Pancreas (tissue), 10 donors: ENCODE measurements around the gene NME8. TPM values are rescaled to one million over a fixed set of nuclear protein-coding genes. Genes with fewer than 3 reads are reported as not detected.
A peak's percentile ranks its signal among the peaks of the same experiment; 100 is the strongest.

ENCODE experiments used
- ATAC-seq, 4 donors: fragments of 200-7000 bp; cut with Tn5 transposase; one replicate each; pipeline versions ENCODE4 v1.8.0 to v1.9.1; 2020; ENCODE audit warnings: mild to moderate bottlenecking in 4 of 4, moderate library complexity in 4 of 4
- DNase-seq, 6 donors: peaks; one replicate each; pipeline ENCODE4 v3.0.0-alpha.2; 2020
- FAIRE-seq: peaks from 2 replicates; lab custom pipeline; 2012; peaks lifted over from hg19 to GRCh38; lab: Jason Lieb, UNC
- H3K27ac ChIP-seq, 4 donors: fragments of 200-600 bp; sonication (generic); 1 replicate in 3 of 4; 2 replicates in 1 of 4; pipeline versions ENCODE4 v1.5.0 to v1.8.0; 2020
- H3K27me3 ChIP-seq, 4 donors: fragments of 200-600 bp; one replicate each; pipeline ENCODE4 v1.8.0; 2021
- H3K36me3 ChIP-seq, 3 donors: fragments of 200-600 bp; sonication (generic) in 1 of 3; one replicate each; pipeline versions ENCODE4 v1.5.0 to v1.8.0; 2020 to 2021
- H3K4me1 ChIP-seq, 3 donors: fragments of 200-600 bp; one replicate each; pipeline ENCODE4 v1.8.0; 2021
- H3K4me3 ChIP-seq, 4 donors: fragments of 200-600 bp; sonication (generic) in 2 of 4; one replicate each; pipeline versions ENCODE4 v1.5.0 to v1.8.0; 2020 to 2021
- H3K9me3 ChIP-seq, 4 donors: fragments of 200-600 bp; one replicate each; pipeline ENCODE4 v1.8.0; 2021
- WGBS, 2 donors: extraction: QIAGEN DNeasy Blood & Tissue Kit; methylation state at CpG; one replicate each; pipeline ENCODE4 v1.1.7; 2013; 5-methylcytosine and 5-hydroxymethylcytosine counted together
- intact Hi-C, 3 donors: fragments of 100-400 bp; cut with DNase I; formaldehyde crosslinking; loops; one replicate each; pipeline versions ENCODE4 v1.11.1 to v1.14.2; 2022
- polyA plus RNA-seq, 2 donors: library from polyadenylated mRNA; stranded (reverse); fragments of 200-250 nt; gene quantifications; one replicate each; pipeline ENCODE4 v1.2.3, GENCODE V29; 2013
- total RNA-seq, 6 donors: library from RNA; stranded (reverse); fragmentation: NEBNext Ultra II Directional in 4 of 6; extraction: Animal tissue kit (Norgen Biotek cat#: 25700) in 4 of 6; gene quantifications; one replicate each; pipeline versions ENCODE4 v1.2.1 to v1.2.4, GENCODE V29; 2021 to 2023
- TF ChIP-seq, protein P1 (sequence below), 4 donors: fragments of 200-600 bp; sonication (generic) in 3 of 4; IDR thresholded peaks; one replicate each; pipeline versions ENCODE4 v1.5.0 to v1.8.0; 2021; ENCODE audit warnings: antibody characterized with exemption in 4 of 4
- donor health status: healthy with polysubstance abuse.
- donor health status: DM: no; HTN: no; CAD: no; lungs with moderate emphysema.
- donor health status: DM: no; HTN: no; CAD: no.
- donor health status: control.
- donor health status: control.
- donor health status: Bipolar disorder and iron deficiency.
- donor health status: DM: yes; HTN: yes; CAD: no.
- donor health status: DM: no; HTN: no; CAD: no.
- donor health status: DM: no; HTN: no; CAD: no.
- donor health status: DM: yes; HTN: yes; CAD: no.

Gene NME8
- total and polyA plus RNA-seq, 8 donors = not detected

DNA sequence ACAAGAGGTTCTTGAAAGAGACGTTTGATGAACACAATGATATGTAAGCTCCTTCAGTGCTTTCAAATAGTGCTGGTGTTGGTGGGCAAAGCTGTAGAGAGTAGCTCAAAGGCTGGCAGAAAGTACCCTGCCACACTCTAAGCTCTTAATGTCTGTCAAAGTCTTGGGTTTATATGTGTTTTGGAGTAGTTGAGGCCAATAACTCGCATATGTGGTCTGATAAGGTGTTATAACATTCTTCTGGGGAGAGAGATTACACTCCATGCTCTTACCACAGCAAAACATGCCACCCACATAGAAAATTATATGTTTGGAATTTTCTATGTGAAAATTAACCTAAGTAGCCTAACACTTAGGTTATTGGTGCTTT lies 30.8 kb upstream of the NME8 start:
- 48 to 51% methylated on average over 2 of the region's 2 CpGs for WGBS, 2 donors
- Histone ChIP-seq H3K36me3 (no peaks in the 10 kb centered on the region), H3K27me3 (no peaks in the 10 kb centered on the region), H3K27ac (no peak overlapping the region), H3K9me3 (no peaks in the 10 kb centered on the region), H3K4me3 (no peak overlapping the region), H3K4me1 (no peaks in the 10 kb centered on the region)
- FAIRE-seq (no peak), DNase-seq (no peak), ATAC-seq (no peak)
- intact Hi-C loops = no loop called here
- TF ChIP-seq, protein P1, sequence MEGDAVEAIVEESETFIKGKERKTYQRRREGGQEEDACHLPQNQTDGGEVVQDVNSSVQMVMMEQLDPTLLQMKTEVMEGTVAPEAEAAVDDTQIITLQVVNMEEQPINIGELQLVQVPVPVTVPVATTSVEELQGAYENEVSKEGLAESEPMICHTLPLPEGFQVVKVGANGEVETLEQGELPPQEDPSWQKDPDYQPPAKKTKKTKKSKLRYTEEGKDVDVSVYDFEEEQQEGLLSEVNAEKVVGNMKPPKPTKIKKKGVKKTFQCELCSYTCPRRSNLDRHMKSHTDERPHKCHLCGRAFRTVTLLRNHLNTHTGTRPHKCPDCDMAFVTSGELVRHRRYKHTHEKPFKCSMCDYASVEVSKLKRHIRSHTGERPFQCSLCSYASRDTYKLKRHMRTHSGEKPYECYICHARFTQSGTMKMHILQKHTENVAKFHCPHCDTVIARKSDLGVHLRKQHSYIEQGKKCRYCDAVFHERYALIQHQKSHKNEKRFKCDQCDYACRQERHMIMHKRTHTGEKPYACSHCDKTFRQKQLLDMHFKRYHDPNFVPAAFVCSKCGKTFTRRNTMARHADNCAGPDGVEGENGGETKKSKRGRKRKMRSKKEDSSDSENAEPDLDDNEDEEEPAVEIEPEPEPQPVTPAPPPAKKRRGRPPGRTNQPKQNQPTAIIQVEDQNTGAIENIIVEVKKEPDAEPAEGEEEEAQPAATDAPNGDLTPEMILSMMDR (IDR thresholded peaks at IDR 0.05) = no peak

DNA sequence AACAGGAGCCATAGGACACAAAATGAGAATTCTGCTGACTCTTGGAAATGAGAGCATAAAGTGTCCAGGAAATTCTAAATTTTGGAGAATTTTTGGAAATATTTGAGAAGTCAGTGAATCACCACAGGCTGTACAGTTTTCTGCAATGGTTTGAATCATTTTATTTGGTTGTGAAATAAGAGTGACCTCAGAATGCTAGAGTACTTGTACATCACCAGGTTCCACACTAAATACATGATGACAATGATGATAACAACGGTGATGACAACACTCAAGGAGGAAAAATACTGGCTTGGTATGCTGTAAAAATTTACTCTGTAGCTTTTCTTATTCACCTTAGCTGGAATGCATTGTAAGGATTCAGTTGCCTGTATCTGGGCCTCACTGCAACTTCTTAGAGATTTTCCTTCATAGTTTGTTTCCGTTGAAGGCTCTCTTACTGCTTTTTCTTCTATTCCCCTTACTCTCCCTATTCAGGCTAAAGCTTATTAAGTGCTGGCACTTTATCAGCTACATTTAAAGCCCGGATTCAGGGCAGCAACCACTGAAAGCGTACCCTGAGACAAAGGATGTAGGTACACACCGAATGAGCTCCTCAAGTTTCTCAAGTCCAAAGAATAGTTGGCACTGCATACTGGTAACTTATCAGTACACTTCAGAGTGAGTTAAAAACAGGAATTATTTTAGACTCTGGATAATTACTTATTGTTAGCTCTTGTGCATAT lies 30.2 kb upstream of the NME8 start:
- 61 to 74% methylated on average over 5 of the region's 5 CpGs for WGBS, 2 donors
- intact Hi-C loops = no loop called here
- Histone ChIP-seq H3K27ac (no peak overlapping the region), H3K4me3 (no peak overlapping the region), H3K36me3 (no peaks in the 10 kb centered on the region), H3K9me3 (no peaks in the 10 kb centered on the region), H3K27me3 (no peaks in the 10 kb centered on the region), H3K4me1 (no peaks in the 10 kb centered on the region)
- FAIRE-seq (no peak), ATAC-seq (peak in 1 of 4 donors; percentile 22), DNase-seq (no peak)
- TF ChIP-seq, protein P1 (IDR thresholded peaks at IDR 0.05) = no peak

DNA sequence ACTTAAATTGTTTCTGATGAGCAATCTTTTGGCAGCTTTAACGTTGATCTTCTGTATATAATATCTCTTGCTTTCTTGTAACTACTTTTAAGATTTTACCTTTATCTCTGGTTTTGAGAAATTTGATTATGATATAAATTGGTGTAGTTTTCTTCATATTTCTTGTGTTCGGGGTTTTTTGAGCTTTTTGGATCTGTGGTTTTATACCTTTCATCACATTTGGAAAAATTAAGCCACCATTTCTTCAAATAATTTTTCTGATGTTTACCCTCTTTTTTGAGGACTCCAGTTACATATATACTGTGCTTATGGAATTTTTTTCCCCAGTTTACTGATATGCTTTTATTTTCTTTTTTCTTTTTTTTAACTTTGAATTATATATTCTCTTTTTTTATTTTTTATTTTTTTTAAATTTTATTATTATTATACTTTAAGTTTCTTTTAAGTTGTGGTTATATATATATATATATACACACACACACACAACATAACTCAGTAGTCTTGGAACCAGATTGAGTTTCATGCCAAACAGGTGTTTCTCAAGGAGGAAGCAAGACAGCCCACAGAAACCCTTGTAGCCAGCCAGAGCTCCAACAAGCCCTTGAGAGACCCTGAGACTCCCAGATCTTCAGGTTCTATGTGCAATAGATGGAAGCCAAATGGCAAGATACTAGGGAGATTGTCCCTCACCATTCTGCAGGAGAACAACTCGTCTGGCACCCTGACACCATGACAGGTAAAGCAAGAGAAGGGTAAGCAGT lies 27.5 kb upstream of the NME8 start:
- intact Hi-C loops = no loop called here
- no peak overlapping the region for H3K4me3 ChIP-seq
- FAIRE-seq = peak; percentile 43
- no peaks in the 10 kb centered on the region for H3K27me3 ChIP-seq
- TF ChIP-seq, protein P1 (IDR thresholded peaks at IDR 0.05) = no peak
- WGBS, 2 donors = 64 to 66% methylated on average over 3 of the region's 3 CpGs
- no peaks in the 10 kb centered on the region for H3K4me1 ChIP-seq
- no peak for ATAC-seq
- H3K9me3 ChIP-seq = no peaks in the 10 kb centered on the region
- no peaks in the 10 kb centered on the region for H3K36me3 ChIP-seq
- no peak overlapping the region for H3K27ac ChIP-seq
- no peak for DNase-seq

DNA sequence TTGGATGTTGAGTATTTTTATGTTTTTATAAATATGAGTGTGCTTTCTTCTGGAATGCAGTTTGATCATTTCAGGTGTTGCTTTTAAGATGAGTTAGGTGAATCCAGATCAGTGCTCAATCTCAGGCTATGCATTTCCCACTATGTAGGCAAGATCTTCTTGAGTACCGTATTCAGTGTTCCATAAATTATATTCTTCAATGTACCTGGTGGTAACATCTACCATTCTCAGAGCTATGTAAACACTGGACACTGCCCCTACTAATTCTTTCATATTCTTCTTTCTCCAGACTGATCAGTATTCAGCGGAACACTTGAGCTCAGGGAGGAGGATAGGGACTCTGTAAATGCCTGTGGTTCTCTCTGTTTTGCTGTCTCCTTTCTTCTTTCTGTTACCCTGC lies 25.5 kb upstream of the NME8 start:
- intact Hi-C loops = no loop called here
- no peaks in the 10 kb centered on the region for H3K9me3 ChIP-seq
- H3K27me3 ChIP-seq = no peaks in the 10 kb centered on the region
- no peaks in the 10 kb centered on the region for H3K4me1 ChIP-seq
- H3K36me3 ChIP-seq = no peaks in the 10 kb centered on the region
- no peak for ATAC-seq
- TF ChIP-seq, protein P1 (IDR thresholded peaks at IDR 0.05) = no peak
- no peak overlapping the region for H3K4me3 ChIP-seq
- H3K27ac ChIP-seq = no peak overlapping the region
- no peak for FAIRE-seq
- DNase-seq = no peak
- WGBS, 2 donors = 92 to 93% methylated on average over 2 of the region's 2 CpGs

DNA sequence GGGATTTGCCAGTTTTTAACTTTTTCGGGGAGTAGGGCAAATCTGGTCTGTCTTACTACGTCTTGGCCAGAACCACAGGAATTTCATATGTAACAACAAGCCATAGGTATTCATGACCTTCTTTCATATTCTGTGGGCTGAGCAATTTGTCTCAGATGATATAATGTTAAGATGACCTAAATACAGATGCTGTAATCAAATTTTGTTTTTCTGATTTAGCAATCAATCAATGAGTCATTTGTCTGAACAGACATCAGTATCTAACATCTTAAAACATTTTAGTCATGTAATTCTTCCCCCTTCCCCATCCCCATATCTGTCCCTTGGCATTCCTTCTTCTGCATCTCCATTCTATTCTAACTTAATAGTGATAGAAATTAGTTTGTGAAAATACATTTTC lies 24.8 kb upstream of the NME8 start:
- 59 to 80% methylated on average over 2 of the region's 2 CpGs for WGBS, 2 donors
- intact Hi-C loops = no loop called here
- H3K27ac ChIP-seq = no peak overlapping the region

More for the DNA sequence above, 24.8 kb upstream of the NME8 start:
- no peak overlapping the region for H3K4me3 ChIP-seq
- DNase-seq (no peak), ATAC-seq (no peak), FAIRE-seq (no peak)
- TF ChIP-seq, protein P1 (IDR thresholded peaks at IDR 0.05) = no peak
- H3K27me3 ChIP-seq = no peaks in the 10 kb centered on the region
- no peaks in the 10 kb centered on the region for H3K36me3 ChIP-seq
- no peaks in the 10 kb centered on the region for H3K4me1 ChIP-seq
- no peaks in the 10 kb centered on the region for H3K9me3 ChIP-seq
